ENCODE measurements around the gene CALCOCO2. TPM values are rescaled to one million over a fixed set of nuclear protein-coding genes. Genes with fewer than 3 reads are reported as not detected.
"Not testable (repeated sequence)": the region's sequence is repeated elsewhere in the genome, so short reads cannot be mapped to it uniquely, and the experiment has no call there.

The CALCOCO2 gene, protein sequence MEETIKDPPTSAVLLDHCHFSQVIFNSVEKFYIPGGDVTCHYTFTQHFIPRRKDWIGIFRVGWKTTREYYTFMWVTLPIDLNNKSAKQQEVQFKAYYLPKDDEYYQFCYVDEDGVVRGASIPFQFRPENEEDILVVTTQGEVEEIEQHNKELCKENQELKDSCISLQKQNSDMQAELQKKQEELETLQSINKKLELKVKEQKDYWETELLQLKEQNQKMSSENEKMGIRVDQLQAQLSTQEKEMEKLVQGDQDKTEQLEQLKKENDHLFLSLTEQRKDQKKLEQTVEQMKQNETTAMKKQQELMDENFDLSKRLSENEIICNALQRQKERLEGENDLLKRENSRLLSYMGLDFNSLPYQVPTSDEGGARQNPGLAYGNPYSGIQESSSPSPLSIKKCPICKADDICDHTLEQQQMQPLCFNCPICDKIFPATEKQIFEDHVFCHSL
- total RNA-seq: 10 to 100 TPM; 68.4 to 83.8 TPM

- CTCF ChIA-PET: interaction anchor here (1.6 to 1.8 kb wide), 2 partner anchors 8 to 48 kb away, joined by 4 to 5 read pairs; no protein-coding TSS in a partner anchor
- POLR2A ChIA-PET: no interaction called here
These were observed at the start of gene CALCOCO2 for GRCh38 chr17:48830840-48831548. Gene CALCOCO2 (plus strand): TSS chr17:48831035. CDS start chr17:48841708, 10,673 bp downstream.

- POLR2A ChIA-PET: no interaction called here
These were observed 43.0 kb upstream of the CALCOCO2 start for GRCh38 chr17:48787828-48788227.

DNA sequence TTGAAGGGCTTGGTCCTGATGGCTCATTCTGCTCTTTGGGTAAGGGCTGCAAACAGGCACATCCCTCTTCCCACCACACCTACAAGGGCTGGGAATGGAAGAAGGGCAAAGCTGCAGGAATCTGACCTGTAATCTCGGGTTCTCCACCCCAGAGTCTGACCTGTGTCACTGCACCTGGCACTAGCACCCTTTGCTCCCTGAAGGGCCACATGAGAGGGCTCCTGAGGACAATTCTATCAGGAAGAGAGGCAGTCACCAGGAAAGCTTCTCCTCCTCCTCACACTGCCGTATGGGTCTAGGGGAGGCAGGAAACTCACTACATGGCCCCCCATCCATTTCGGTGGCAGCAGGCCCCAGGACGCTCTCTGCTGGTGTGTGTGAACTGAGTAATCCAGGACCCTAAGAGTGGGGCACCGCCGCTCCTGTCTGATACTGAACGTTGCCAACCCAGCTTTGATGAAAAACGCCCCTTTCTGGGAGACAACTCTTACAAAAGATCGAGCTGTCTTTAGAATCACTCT, 40.2 kb upstream of the CALCOCO2 start:
- CTCF ChIA-PET: interaction anchor here (1.0 to 1.4 kb wide), 5 partner anchors 66 to 112 kb away, joined by 3 to 5 read pairs (median 3); no protein-coding TSS in a partner anchor

More at GRCh38 chr17:48787828-48788227, 43.0 kb upstream of the CALCOCO2 start:
- CTCF ChIA-PET: interaction anchor here (1.1 to 1.3 kb wide), 2 partner anchors 25 to 109 kb away, joined by 3 to 4 read pairs; no protein-coding TSS in a partner anchor

DNA sequence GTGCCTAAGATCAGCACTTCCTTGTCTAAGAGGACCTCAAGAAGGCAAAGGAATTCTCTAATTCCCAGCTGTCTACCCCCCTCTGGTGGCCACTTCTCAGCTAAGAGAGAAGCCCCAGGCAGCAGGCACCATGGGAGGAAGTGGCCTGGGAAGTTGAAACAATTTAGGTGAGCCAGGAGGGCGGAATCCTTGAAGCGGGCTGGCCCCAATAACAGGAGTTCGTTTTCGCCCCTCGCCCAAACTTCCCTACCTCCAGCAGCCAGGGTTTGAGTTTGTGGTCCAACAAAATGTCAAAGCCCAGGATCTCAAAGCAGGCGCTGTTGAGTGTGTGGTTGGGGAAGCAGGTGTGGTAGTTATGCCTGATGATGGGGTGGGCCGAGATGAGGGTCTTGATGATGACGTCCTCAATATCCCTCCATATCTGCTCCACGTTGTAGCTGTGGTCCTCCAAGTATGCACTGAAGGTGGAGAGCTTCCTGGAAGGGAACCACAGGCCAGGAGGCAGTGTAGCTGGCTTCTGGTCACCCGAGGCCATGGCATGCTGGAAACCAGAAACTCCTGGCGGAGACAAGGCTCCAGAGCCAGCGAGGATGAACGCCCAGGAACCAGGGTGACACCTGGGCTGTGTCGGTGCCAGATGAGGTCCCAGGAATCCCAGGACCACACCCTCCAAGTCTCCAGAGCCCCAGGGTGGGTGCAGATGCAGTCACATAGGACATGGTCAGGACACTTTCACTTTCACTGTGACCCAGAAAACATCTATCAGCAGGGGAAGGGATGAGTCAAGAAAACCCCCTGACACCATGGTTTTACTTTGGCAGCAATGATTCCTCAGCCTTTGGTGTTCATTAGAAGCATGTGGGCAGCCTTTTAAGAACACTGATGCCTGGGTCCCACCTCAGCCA, 39.5 kb upstream of the CALCOCO2 start:
- ChIA-PET POLR2A (no interaction called here), CTCF (interaction anchor here (1.0 to 1.5 kb wide), 6 partner anchors 66 to 112 kb away, joined by 3 to 5 read pairs (median 3); no protein-coding TSS in a partner anchor)

More for the DNA sequence above, 40.2 kb upstream of the CALCOCO2 start:
- POLR2A ChIA-PET: no interaction called here

DNA sequence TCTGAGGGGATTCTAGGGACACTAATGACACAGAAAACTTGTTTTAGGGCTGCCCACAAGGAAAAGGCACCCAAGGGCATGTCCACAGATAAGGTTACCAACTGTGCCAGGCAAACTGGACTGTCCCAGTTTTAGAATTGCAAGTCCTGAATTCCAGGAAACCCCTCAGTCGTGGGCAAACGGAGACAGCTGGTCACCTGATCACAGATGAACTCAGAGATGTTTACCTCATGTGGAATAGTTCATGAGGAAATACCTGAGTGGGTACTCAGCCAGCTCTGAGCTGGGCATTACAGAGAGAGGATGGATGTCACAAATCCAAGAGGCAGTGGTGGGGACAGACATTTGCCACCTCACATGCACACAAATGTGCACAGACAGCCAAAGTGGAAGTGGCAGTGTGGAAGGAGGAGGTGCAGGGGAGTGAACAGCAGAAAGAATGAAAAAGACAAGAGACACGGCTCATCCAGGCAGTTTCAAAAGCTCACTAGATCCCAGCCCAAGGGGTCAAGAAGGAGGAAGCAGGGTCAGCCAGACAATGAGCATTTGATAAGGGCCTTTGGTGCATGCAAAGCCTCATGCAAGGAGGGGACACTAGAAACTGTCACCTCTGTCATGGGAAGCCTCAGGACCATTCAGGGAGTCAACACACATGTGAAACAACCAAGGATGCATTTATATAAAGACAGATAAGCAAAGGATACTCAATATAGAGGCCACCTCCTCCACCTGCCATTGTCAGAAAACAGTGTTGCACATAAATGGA, 38.6 kb upstream of the CALCOCO2 start:
- POLR2A ChIA-PET: no interaction called here
- CTCF ChIA-PET: interaction anchor here (1.0 to 1.5 kb wide), 3 partner anchors 93 to 113 kb away, joined by 3 to 5 read pairs (median 4); no protein-coding TSS in a partner anchor

GRCh38 chr17:48795444-48796162, 35.2 kb upstream of the CALCOCO2 start:
- ChIA-PET CTCF (no interaction called here), POLR2A (no interaction called here)

GRCh38 chr17:48796163-48796522, 34.7 kb upstream of the CALCOCO2 start:
- CTCF ChIA-PET, POLR2A ChIA-PET: not testable (repeated sequence)

DNA sequence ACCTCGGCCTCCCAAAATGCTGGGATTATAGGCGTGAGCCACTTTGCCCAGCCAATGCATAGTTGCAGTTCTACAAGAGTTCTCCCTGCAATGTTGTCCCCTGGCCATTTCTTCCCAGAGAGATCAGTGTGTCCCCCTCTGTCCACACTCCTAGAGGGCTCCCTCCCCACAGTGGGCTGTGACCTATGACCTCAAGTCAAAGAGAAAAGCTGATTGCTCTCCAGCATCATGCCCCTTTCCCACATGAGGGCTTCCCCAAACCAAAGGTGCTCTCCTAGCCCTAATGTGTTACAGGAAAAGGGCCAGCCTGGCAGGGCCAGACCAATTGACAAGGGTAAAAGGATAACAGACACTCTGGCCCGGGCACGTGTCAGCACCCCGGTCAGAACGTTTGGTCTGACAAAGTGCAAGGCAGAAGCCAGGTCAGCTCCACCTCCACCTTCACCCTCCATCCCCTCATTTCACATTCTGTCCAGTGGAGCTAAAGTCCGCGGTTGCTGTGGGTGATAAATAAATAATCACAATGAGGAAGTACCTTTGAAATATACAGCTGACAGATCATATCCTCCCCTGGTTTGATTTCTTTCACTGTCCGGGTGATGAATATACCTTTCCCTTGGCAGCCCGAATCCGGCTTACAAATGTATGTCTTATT, 31.6 kb upstream of the CALCOCO2 start:
- ChIA-PET CTCF (interaction anchor here (0.6 to 1.4 kb wide), 2 partner anchors 80 to 232 kb away, joined by 3 to 5 read pairs; no protein-coding TSS in a partner anchor), POLR2A (no interaction called here)

- ChIA-PET POLR2A (interaction anchor here (0.6 kb wide), 1 partner anchor 124 kb away, joined by 3 read pairs; no protein-coding TSS in a partner anchor), CTCF (interaction anchor here (1.4 kb wide), 1 partner anchor 79 kb away, joined by 5 read pairs; no protein-coding TSS in a partner anchor)
These were observed 30.1 kb upstream of the CALCOCO2 start for GRCh38 chr17:48800626-48801217.

DNA sequence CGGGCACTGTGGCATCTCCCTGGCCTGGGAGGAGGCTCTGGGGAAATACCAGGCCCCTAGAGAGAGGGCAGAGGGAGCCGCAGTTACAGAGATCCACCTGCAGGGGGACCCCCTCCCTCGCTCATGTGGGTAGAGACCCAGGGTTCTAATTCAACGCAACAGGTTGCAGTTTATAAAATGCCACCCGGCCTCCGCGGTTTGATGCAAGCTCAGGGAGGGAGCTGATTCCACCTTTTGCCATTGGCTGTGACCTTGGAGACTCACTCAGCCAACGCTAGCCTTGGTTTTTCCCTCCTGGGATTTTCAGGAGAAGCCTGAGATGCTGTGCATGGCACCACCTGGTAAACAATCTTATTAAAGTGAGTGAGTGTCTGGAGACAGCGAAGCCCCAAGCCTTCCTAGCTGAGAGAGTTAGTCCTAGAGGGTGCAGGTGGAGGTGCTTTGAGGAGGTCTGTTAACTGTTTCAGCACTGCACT, 25.9 kb upstream of the CALCOCO2 start:
- ChIA-PET CTCF (interaction anchor here (0.6 to 3.9 kb wide), 9 partner anchors 9 to 1616 kb away, joined by 3 to 35 read pairs (median 4); partner anchors contain the start of gene TTLL6), POLR2A (no interaction called here)

- ChIA-PET POLR2A (no interaction called here), CTCF (interaction anchor here (0.6 to 11.9 kb wide), 4 partner anchors 13 to 75 kb away, joined by 3 to 129 read pairs (median 4); no protein-coding TSS in a partner anchor)
These were observed 21.7 kb upstream of the CALCOCO2 start for GRCh38 chr17:48809182-48809581.

GRCh38 chr17:48812001-48812400, 18.8 kb upstream of the CALCOCO2 start:
- ChIA-PET POLR2A (interaction anchor here (0.5 kb wide), 1 partner anchor 97 kb away, joined by 6 read pairs; no protein-coding TSS in a partner anchor), CTCF (interaction anchor here (0.8 to 11.9 kb wide), 6 partner anchors 54 to 133 kb away, joined by 3 to 129 read pairs (median 4); no protein-coding TSS in a partner anchor)

DNA sequence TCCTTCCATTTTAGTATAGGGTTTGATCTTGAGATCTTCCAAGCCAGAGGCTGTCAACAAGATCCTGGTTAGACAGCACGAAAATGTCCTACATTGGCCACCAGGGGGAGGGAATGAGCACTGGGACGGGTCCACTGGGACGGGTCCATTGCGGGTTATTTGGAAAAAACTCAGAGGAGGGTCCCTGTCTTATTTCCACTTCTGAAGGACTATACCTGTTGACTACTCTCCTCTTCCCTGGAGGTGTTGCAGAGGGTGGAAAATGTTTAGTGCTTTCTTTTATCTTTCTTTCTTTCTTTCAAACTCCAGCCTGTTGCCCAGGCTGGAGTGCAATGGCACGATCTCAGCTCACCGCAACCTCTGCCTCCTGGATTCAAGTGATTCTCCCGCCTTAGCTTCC, 16.3 kb upstream of the CALCOCO2 start:
- CTCF ChIA-PET: interaction anchor here (0.9 to 11.9 kb wide), 8 partner anchors 9 to 76 kb away, joined by 3 to 129 read pairs (median 4); no protein-coding TSS in a partner anchor
- POLR2A ChIA-PET: interaction anchor here (0.6 kb wide), 1 partner anchor 188 kb away, joined by 4 read pairs; the partner anchor contains the start of gene HOXB9

DNA sequence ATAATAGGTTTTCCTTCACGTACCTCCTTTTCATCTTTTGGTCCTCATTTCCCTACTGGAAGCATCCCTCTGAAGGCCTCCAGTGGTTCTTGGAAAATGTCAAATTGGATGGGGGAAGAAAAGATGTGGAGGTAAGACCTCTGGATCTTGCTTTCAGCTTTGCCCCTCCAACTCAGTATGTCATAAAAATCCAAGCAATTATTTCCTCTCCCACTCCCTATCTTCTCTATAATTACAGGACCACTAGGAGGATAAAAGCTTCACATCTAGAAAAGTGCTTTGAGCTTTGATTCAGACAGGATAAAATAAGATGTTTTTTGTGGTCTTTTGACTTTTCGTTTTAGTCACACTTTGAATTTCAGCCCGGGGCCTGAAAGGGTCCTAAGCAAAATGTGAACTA, 15.5 kb upstream of the CALCOCO2 start:
- POLR2A ChIA-PET: no interaction called here

GRCh38 chr17:48816438-48816773, 14.4 kb upstream of the CALCOCO2 start:
- ChIA-PET POLR2A (no interaction called here), CTCF (interaction anchor here (1.0 to 11.9 kb wide), 5 partner anchors 12 to 69 kb away, joined by 4 to 129 read pairs (median 8); no protein-coding TSS in a partner anchor)

More for the DNA sequence above, 15.5 kb upstream of the CALCOCO2 start:
- CTCF ChIA-PET: interaction anchor here (0.9 to 11.9 kb wide), 8 partner anchors 11 to 144 kb away, joined by 3 to 129 read pairs (median 4); no protein-coding TSS in a partner anchor

Measured in activated CD8-positive, alpha-beta memory T cell treated with anti-CD3 and anti-CD28 coated beads for 36 hours (primary cell).